ENCODE measurements around the gene ILKAP. TPM values are rescaled to one million over a fixed set of nuclear protein-coding genes. Genes with fewer than 3 reads are reported as not detected.

The ILKAP gene
- total and polyA plus RNA-seq, 2 donors: 22.3 to 67.0 TPM

DNA sequence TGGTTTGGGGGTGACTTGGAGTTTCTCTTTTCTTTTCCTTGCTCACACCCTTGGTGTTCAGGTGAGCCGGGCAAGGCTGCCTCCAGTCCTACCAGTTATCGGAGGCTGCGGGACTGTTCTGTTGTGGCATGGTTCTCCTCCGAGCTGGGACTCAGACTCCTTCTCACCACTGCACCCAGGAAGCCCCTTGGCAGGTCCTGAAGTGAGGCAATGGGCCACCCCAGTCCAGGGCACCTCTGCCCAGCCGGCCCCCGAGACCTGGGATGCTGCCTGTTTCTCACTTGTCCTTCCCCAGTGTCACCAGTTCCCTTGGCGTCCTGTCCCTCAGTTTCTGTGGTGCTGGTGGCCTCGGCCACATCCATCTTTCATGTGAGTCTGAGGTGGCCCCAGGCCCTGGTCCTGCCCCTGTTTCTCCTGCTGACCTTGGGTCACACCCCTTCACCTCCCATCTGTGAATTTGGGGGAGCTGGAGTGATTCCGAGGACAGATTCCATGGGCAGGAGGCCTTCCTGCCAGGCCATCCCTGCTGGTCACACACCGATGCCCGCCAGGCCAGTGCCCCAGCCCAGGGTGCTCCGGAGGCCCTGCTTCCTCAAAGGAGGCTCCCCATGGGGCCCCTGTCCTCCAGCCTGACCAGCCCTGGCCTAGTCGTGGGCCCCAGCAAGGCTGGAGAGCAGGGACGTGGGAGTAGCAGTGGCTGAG, 71.6 kb downstream of the ILKAP start:
- Histone ChIP-seq H3K9me3 (ENCODE audit: control insufficient read depth in 2 of 2, insufficient read depth in 1 of 2, low read length in 1 of 2) (no peaks in the 10 kb centered on the region), H3K4me3 (ENCODE audit: low read length in 2 of 2) (no peak overlapping the region), H3K27ac (ENCODE audit: low read depth in 1 of 2, low read length in 1 of 2) (no peak overlapping the region), H3K4me1 (ENCODE audit: control insufficient read depth in 2 of 2, insufficient read depth in 2 of 2, low read length in 2 of 2) (no peaks in the 10 kb centered on the region), H3K27me3 (ENCODE audit: control insufficient read depth in 2 of 2, insufficient read depth in 1 of 2, low read length in 1 of 2) (peaks cover 0 to 2% of the 10 kb centered on the region in 2 donors), H3K36me3 (ENCODE audit: control insufficient read depth in 2 of 2, insufficient read depth in 2 of 2, low read length in 1 of 2) (no peaks in the 10 kb centered on the region)
- 93% methylated on average over 14 of the region's 14 CpGs for WGBS
- DNase-seq (ENCODE audit: low read depth in 6 of 9, low spot score in 9 of 9): no peak

DNA sequence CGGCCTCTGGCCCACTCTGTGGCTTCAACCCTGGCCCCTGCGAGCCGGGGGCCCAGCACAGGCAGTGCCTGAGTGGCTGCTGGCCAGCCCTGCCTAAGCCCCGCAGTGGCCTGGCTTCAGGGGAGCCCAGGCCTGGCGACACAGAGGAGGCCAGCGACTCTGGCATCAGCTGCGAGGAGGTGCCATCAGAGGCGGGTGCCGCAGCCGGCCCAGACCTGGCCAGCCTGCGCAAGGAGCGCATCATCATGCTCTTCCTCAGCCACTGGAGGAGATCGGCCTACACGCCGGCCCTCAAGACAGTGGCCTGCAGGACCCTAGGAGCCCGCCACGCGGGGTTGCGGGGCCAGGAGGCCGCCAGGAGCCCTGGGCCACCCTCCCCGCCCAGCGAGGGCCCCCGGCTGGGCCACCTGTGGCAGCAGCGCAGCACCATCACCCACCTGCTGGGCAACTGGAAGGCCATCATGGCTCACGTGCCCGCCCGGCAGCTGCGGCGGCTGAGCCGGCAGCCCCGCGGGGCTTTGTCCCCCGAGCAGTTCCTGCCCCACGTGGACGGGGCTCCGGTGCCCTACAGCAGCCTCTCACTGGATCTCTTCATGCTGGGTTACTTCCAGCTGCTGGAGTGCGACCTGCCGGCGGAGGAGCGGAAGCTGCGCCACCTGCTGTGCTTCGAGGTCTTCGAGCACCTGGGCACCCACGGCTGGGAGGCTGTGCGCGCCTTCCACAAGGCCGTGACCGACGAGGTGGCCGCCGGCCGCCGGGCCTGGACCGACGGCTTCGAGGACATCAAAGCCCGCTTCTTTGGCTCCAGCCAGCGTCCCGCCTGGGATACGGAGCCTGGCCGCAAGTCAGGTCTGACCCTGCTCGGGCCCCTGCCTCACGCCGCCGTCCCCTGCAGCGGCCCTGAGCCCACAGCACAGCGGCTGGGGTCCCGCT, 72.5 kb downstream of the ILKAP start:
- Histone ChIP-seq H3K27me3 (ENCODE audit: control insufficient read depth in 2 of 2, insufficient read depth in 1 of 2, low read length in 1 of 2) (peaks cover 0 to 2% of the 10 kb centered on the region in 2 donors), H3K36me3 (ENCODE audit: control insufficient read depth in 2 of 2, insufficient read depth in 2 of 2, low read length in 1 of 2) (no peaks in the 10 kb centered on the region), H3K4me3 (ENCODE audit: low read length in 2 of 2) (no peak overlapping the region), H3K9me3 (ENCODE audit: control insufficient read depth in 2 of 2, insufficient read depth in 1 of 2, low read length in 1 of 2) (peaks cover 0 to 4% of the 10 kb centered on the region in 2 donors), H3K4me1 (ENCODE audit: control insufficient read depth in 2 of 2, insufficient read depth in 2 of 2, low read length in 2 of 2) (no peaks in the 10 kb centered on the region), H3K27ac (ENCODE audit: low read depth in 1 of 2, low read length in 1 of 2) (no peak overlapping the region)
- WGBS: 96% methylated on average over 68 of the region's 68 CpGs
- no peak for DNase-seq (ENCODE audit: low read depth in 6 of 9, low spot score in 9 of 9)

DNA sequence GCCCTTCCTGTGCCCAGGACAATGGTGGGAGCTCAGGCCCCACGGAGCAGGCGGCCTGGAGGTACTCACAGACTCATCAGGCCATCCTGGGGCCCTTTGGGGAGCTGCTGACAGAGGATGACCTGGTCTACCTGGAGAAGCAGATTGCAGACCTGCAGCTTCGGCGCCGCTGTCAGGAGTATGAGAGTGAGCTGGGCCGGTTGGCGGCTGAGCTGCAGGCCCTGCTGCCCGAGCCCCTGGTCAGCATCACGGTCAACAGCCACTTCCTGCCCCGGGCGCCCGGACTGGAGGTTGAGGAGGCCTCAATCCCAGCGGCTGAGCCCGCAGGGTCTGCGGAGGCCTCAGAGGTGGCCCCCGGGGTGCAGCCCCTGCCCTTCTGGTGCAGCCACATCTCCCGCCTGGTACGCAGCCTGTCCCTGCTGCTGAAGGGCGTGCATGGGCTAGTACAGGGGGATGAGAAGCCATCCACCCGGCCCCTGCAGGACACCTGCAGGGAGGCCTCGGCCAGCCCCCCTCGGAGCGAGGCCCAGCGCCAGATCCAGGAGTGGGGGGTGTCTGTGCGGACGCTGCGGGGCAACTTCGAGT, 73.3 kb downstream of the ILKAP start:
- Histone ChIP-seq H3K36me3 (ENCODE audit: control insufficient read depth in 2 of 2, insufficient read depth in 2 of 2, low read length in 1 of 2) (no peaks in the 10 kb centered on the region), H3K4me3 (ENCODE audit: low read length in 2 of 2) (no peak overlapping the region), H3K27me3 (ENCODE audit: control insufficient read depth in 2 of 2, insufficient read depth in 1 of 2, low read length in 1 of 2) (peaks cover 0 to 2% of the 10 kb centered on the region in 2 donors), H3K27ac (ENCODE audit: low read depth in 1 of 2, low read length in 1 of 2) (no peak overlapping the region), H3K4me1 (ENCODE audit: control insufficient read depth in 2 of 2, insufficient read depth in 2 of 2, low read length in 2 of 2) (no peaks in the 10 kb centered on the region), H3K9me3 (ENCODE audit: control insufficient read depth in 2 of 2, insufficient read depth in 1 of 2, low read length in 1 of 2) (peaks cover 0 to 4% of the 10 kb centered on the region in 2 donors)
- 95% methylated on average over 28 of the region's 28 CpGs for WGBS
- DNase-seq (ENCODE audit: low read depth in 6 of 9, low spot score in 9 of 9): no peak

DNA sequence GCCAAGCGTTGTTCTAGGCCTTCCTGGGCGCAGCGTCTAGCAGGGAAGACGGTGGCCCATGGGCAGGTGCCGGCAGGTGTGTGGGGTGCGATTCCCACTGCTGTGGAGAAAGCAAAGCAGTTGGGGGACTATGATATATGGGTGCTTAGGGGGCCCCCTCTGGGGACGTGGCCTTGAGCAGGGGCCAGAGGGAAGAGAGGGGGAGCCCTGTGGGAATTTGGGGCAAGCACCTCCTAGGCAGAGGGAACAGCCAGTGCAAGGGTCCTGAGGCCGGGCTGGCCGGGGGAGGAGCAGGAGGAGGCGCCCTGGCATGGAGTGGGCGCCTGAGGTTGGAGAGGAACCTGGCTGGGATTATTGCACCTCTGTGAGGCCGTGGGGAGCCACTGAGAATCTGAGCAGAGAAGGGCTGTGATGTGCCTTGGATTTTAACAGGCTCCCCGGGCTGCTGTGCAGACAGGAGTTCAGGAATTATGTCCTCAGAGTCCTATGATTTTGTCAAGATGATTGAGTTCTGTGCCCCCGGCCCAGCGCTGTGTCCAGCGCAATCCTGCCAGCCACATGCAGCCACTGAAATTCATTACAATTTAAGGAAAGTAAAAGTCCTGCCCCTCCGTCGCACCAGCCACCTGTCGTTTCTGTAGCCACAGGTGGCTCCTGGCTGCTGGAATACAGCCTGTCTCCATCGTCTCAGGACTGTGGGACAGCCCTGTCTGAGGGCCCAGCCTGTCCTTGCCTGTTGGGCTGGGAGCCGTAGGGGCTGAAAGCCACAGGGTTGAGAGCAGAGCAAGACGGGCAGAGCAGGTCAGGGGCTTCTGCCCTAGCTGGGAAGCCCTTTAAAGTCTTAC, 74.1 kb downstream of the ILKAP start:
- no peaks in the 10 kb centered on the region for H3K4me1 ChIP-seq (ENCODE audit: control insufficient read depth in 2 of 2, insufficient read depth in 2 of 2, low read length in 2 of 2)
- DNase-seq (ENCODE audit: low read depth in 6 of 9, low spot score in 9 of 9): no peak
- no peak overlapping the region for H3K4me3 ChIP-seq (ENCODE audit: low read length in 2 of 2)

DNA sequence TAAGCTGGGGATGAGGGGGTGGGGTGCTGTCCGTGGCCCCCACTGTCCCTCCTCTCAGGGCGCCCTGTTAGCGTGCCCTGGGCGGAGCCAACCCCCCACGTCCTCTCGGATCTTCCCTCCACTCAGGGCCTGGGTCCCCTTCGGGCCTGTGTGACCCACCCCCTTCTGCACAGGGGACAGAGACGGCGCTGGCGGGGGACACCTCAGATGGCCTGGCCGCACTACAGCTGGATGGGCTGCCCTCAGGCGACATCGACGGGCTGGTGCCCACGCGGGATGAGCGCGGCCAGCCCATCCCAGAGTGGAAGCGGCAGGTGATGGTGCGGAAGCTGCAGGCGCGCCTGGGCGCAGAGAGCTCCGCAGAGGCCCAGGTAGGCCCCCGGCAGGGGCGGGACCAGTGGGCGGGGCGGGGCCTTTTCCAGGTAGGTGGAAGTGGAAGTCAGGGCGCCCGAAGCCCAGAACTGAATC, 74.9 kb downstream of the ILKAP start:
- no peak for DNase-seq (ENCODE audit: low read depth in 6 of 9, low spot score in 9 of 9)
- WGBS: 83% methylated on average over 30 of the region's 30 CpGs
- Histone ChIP-seq H3K4me1 (ENCODE audit: control insufficient read depth in 2 of 2, insufficient read depth in 2 of 2, low read length in 2 of 2) (no peaks in the 10 kb centered on the region), H3K4me3 (ENCODE audit: low read length in 2 of 2) (no peak overlapping the region), H3K36me3 (ENCODE audit: control insufficient read depth in 2 of 2, insufficient read depth in 2 of 2, low read length in 1 of 2) (no peaks in the 10 kb centered on the region), H3K27me3 (ENCODE audit: control insufficient read depth in 2 of 2, insufficient read depth in 1 of 2, low read length in 1 of 2) (peaks cover 0 to 2% of the 10 kb centered on the region in 2 donors), H3K27ac (ENCODE audit: low read depth in 1 of 2, low read length in 1 of 2) (no peak overlapping the region), H3K9me3 (ENCODE audit: control insufficient read depth in 2 of 2, insufficient read depth in 1 of 2, low read length in 1 of 2) (peaks cover 0 to 4% of the 10 kb centered on the region in 2 donors)

More for the DNA sequence above, 74.1 kb downstream of the ILKAP start:
- peaks cover 0 to 4% of the 10 kb centered on the region in 2 donors for H3K9me3 ChIP-seq (ENCODE audit: control insufficient read depth in 2 of 2, insufficient read depth in 1 of 2, low read length in 1 of 2)
- WGBS: 94% methylated on average over 22 of the region's 22 CpGs
- no peaks in the 10 kb centered on the region for H3K36me3 ChIP-seq (ENCODE audit: control insufficient read depth in 2 of 2, insufficient read depth in 2 of 2, low read length in 1 of 2)
- peaks cover 0 to 2% of the 10 kb centered on the region in 2 donors for H3K27me3 ChIP-seq (ENCODE audit: control insufficient read depth in 2 of 2, insufficient read depth in 1 of 2, low read length in 1 of 2)
- H3K27ac ChIP-seq (ENCODE audit: low read depth in 1 of 2, low read length in 1 of 2): no peak overlapping the region

DNA sequence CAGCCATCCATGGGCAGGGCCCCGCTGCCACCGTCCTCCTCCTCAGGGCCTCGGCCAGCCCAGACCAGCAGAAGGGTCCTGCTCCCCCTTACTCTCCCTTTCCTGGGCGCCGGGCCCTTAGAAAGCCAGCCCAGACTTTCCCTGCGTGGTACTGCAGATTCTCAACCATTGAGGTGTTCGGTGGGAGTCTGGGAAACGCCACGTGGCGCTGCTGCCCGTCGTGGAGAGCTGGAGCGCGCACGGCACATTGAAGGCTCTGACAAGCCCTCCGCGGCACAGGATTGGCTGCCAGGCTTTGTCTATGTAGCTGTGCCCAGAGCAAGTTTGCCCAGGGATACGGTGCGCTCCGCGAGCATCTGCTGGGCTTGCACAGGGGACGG, 75.4 kb downstream of the ILKAP start:
- Histone ChIP-seq H3K27me3 (ENCODE audit: control insufficient read depth in 2 of 2, insufficient read depth in 1 of 2, low read length in 1 of 2) (peaks cover 0 to 2% of the 10 kb centered on the region in 2 donors), H3K36me3 (ENCODE audit: control insufficient read depth in 2 of 2, insufficient read depth in 2 of 2, low read length in 1 of 2) (no peaks in the 10 kb centered on the region), H3K4me1 (ENCODE audit: control insufficient read depth in 2 of 2, insufficient read depth in 2 of 2, low read length in 2 of 2) (no peaks in the 10 kb centered on the region), H3K9me3 (ENCODE audit: control insufficient read depth in 2 of 2, insufficient read depth in 1 of 2, low read length in 1 of 2) (peaks cover 0 to 4% of the 10 kb centered on the region in 2 donors), H3K27ac (ENCODE audit: low read depth in 1 of 2, low read length in 1 of 2) (no peak overlapping the region), H3K4me3 (ENCODE audit: low read length in 2 of 2) (no peak overlapping the region)
- 93% methylated on average over 22 of the region's 22 CpGs for WGBS
- no peak for DNase-seq (ENCODE audit: low read depth in 6 of 9, low spot score in 9 of 9)

DNA sequence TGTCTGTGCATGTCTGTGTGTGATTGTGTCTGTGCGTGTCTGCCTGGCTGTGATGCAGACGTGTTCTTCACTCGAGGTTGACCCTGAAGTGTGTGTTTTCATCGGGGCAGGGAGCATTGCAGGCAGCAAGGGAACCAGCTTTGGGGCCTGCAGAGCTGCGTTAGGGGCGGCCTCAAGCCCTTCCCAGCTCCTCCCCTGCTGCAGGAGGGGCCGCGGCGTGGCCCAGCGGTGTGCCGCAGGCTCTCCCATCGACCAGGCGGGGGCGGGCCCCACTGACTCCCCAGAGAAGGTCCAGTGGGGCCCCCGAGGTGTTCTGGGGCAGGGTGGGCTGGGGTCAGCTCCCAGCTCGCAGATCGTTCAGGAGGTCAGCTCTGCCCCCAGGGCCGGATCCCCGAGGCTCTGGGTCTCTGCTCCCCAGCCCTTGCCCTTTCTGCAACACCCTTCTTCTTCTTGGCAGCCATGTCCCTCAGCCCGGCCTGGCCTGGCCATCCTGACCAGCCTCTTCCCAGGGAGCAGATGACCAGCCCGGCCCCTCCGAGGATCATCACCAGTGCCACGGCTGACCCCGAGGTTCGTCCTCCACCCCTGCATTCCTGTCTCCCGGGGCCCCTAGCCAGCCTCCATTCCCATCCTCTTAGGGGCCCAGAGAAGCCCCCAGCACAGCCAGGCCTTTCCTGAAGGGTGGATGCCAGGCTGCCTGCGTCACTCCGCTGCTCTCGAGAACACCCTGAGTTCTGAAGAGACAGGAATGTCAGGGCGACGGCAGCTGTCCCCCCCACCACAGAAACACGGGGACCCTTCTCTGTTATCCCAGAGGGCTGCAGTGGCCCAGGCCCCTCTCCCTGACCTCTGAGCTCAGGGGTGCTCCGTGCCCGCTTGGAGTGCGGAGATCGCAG, 76.1 kb downstream of the ILKAP start:
- Histone ChIP-seq H3K27ac (ENCODE audit: low read depth in 1 of 2, low read length in 1 of 2) (no peak overlapping the region), H3K4me3 (ENCODE audit: low read length in 2 of 2) (no peak overlapping the region), H3K36me3 (ENCODE audit: control insufficient read depth in 2 of 2, insufficient read depth in 2 of 2, low read length in 1 of 2) (no peaks in the 10 kb centered on the region), H3K27me3 (ENCODE audit: control insufficient read depth in 2 of 2, insufficient read depth in 1 of 2, low read length in 1 of 2) (peaks cover 0 to 2% of the 10 kb centered on the region in 2 donors), H3K9me3 (ENCODE audit: control insufficient read depth in 2 of 2, insufficient read depth in 1 of 2, low read length in 1 of 2) (peaks cover 0 to 4% of the 10 kb centered on the region in 2 donors), H3K4me1 (ENCODE audit: control insufficient read depth in 2 of 2, insufficient read depth in 2 of 2, low read length in 2 of 2) (no peaks in the 10 kb centered on the region)
- 71% methylated on average over 36 of the region's 36 CpGs for WGBS
- peak in 1 of 9 donors; percentile 23 for DNase-seq (ENCODE audit: low read depth in 6 of 9, low spot score in 9 of 9)

DNA sequence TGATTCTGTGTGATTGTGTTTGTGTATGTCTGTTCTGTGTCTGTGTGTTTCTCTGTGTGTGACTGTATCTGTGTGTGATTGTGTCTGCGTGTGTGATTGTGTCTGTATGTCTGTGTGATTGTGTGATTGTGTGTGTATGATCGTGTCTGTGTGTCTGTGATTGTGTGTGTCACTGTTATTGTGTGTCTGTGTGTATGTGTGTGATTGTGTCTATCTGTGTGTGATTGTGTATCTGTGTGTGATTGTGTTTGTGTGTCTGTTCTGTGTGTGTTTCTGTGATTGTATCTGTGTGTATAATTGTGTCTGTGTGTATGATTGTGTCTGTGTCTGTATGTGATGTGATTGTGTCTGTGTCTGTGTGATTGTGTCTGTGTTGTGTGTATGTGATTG, 76.7 kb downstream of the ILKAP start:
- Histone ChIP-seq H3K27me3 (ENCODE audit: control insufficient read depth in 2 of 2, insufficient read depth in 1 of 2, low read length in 1 of 2) (peaks cover 0 to 4% of the 10 kb centered on the region in 2 donors), H3K4me3 (ENCODE audit: low read length in 2 of 2) (no peak overlapping the region), H3K9me3 (ENCODE audit: control insufficient read depth in 2 of 2, insufficient read depth in 1 of 2, low read length in 1 of 2) (peaks cover 0 to 4% of the 10 kb centered on the region in 2 donors), H3K4me1 (ENCODE audit: control insufficient read depth in 2 of 2, insufficient read depth in 2 of 2, low read length in 2 of 2) (no peaks in the 10 kb centered on the region), H3K36me3 (ENCODE audit: control insufficient read depth in 2 of 2, insufficient read depth in 2 of 2, low read length in 1 of 2) (no peaks in the 10 kb centered on the region), H3K27ac (ENCODE audit: low read depth in 1 of 2, low read length in 1 of 2) (no peak overlapping the region)
- no peak for DNase-seq (ENCODE audit: low read depth in 6 of 9, low spot score in 9 of 9)
- whole genome bisulfite sequencing: 95% methylated on average over 2 of the region's 2 CpGs

Measured in thymus (tissue), 11 donors.